ENCODE measurements around the gene TCEAL6. TPM values are rescaled to one million over a fixed set of nuclear protein-coding genes. Genes with fewer than 3 reads are reported as not detected.
"Not testable (repeated sequence)": the region's sequence is repeated elsewhere in the genome, so short reads cannot be mapped to it uniquely, and the experiment has no call there.

Gene TCEAL6
- total and polyA plus RNA-seq, 2 of the 13 experiments (the other 11 are each of a cell fraction or from before 2014, with no cell fraction given), result not detected

- H3K27me3 ChIP-seq (ENCODE audit: control insufficient read depth in 1 of 2, insufficient read depth in 2 of 2, low read length in 2 of 2); H2AFZ ChIP-seq (ENCODE audit: low read length); POLR2A ChIA-PET; H3K4me2 ChIP-seq (ENCODE audit: low read depth, low read length); intact Hi-C loops (cut with micrococcal nuclease; ENCODE audit: unreplicated experiment); in situ Hi-C loops (cut with HindIII; ENCODE audit: extremely low pct_ligation_motif_present, low pct_unique_long_range_greater_than_20kb); CTCF ChIA-PET (ENCODE audit: low intra/inter-chr PET ratio, low total read pairs); FAIRE-seq; BruUV-seq (replicated peaks); DNase-seq (ENCODE audit: low spot score); H3K79me2 ChIP-seq (ENCODE audit: insufficient read depth, low read length); H3K36me3 ChIP-seq (replicated peaks in 1 of 2; ENCODE audit: control insufficient read depth in 1 of 2, insufficient read depth in 2 of 2, low read length in 2 of 2); H3K4me1 ChIP-seq (ENCODE audit: insufficient read depth, low read length); H3K4me3 ChIP-seq (replicated peaks in 1 of 3; ENCODE audit: insufficient read depth in 1 of 3, low read depth in 2 of 3, low read length in 3 of 3); ATAC-seq; H3K27ac ChIP-seq (ENCODE audit: extremely low read length, insufficient read depth, low read length); H4K20me1 ChIP-seq (ENCODE audit: insufficient read depth, low read length); H3K9me3 ChIP-seq (ENCODE audit: low read length); H3K9ac ChIP-seq (ENCODE audit: insufficient read depth, low read depth, low read length): not testable (repeated sequence)
- 35% methylated on average over 8 of the region's 21 CpGs for WGBS (ENCODE audit: low lambda C conversion rate)
These were observed 16.0 kb downstream of the TCEAL6 start for GRCh38 chrX:102126080-102126818.

- ATAC-seq; H4K20me1 ChIP-seq (ENCODE audit: insufficient read depth, low read length); H3K4me3 ChIP-seq (replicated peaks in 1 of 3; ENCODE audit: insufficient read depth in 1 of 3, low read depth in 2 of 3, low read length in 3 of 3); H2AFZ ChIP-seq (ENCODE audit: low read length); in situ Hi-C loops (cut with HindIII; ENCODE audit: extremely low pct_ligation_motif_present, low pct_unique_long_range_greater_than_20kb); DNase-seq (ENCODE audit: low spot score); H3K27me3 ChIP-seq (ENCODE audit: control insufficient read depth in 1 of 2, insufficient read depth in 2 of 2, low read length in 2 of 2); H3K9me3 ChIP-seq (ENCODE audit: low read length); CTCF ChIA-PET (ENCODE audit: low intra/inter-chr PET ratio, low total read pairs); H3K4me1 ChIP-seq (ENCODE audit: insufficient read depth, low read length); intact Hi-C loops (cut with micrococcal nuclease; ENCODE audit: unreplicated experiment); H3K36me3 ChIP-seq (replicated peaks in 1 of 2; ENCODE audit: control insufficient read depth in 1 of 2, insufficient read depth in 2 of 2, low read length in 2 of 2); BruUV-seq (replicated peaks); H3K79me2 ChIP-seq (ENCODE audit: insufficient read depth, low read length); POLR2A ChIA-PET; H3K9ac ChIP-seq (ENCODE audit: insufficient read depth, low read depth, low read length); FAIRE-seq; H3K4me2 ChIP-seq (ENCODE audit: low read depth, low read length); H3K27ac ChIP-seq (ENCODE audit: extremely low read length, insufficient read depth, low read length): not testable (repeated sequence)
- no CpG with 5 or more reads among the region's 38 CpGs for WGBS (ENCODE audit: low lambda C conversion rate)
These were observed 16.8 kb downstream of the TCEAL6 start, which contains the start of gene TCEAL2 for GRCh38 chrX:102125436-102125835. TSS of gene TCEAL2 (plus strand) at chrX:102125679. CDS start at chrX:102126831, 1,152 bp downstream.

GRCh38 chrX:102125014-102125413 lies 17.3 kb downstream of the TCEAL6 start:
- ATAC-seq; FAIRE-seq; BruUV-seq (replicated peaks); H3K79me2 ChIP-seq (ENCODE audit: insufficient read depth, low read length); H3K27me3 ChIP-seq (ENCODE audit: control insufficient read depth in 1 of 2, insufficient read depth in 2 of 2, low read length in 2 of 2); H3K9me3 ChIP-seq (ENCODE audit: low read length); H3K27ac ChIP-seq (ENCODE audit: extremely low read length, insufficient read depth, low read length); H2AFZ ChIP-seq (ENCODE audit: low read length); DNase-seq (ENCODE audit: low spot score); POLR2A ChIA-PET; intact Hi-C loops (cut with micrococcal nuclease; ENCODE audit: unreplicated experiment); H3K4me1 ChIP-seq (ENCODE audit: insufficient read depth, low read length); H3K4me3 ChIP-seq (replicated peaks in 1 of 3; ENCODE audit: insufficient read depth in 1 of 3, low read depth in 2 of 3, low read length in 3 of 3); in situ Hi-C loops (cut with HindIII; ENCODE audit: extremely low pct_ligation_motif_present, low pct_unique_long_range_greater_than_20kb); H3K36me3 ChIP-seq (replicated peaks in 1 of 2; ENCODE audit: control insufficient read depth in 1 of 2, insufficient read depth in 2 of 2, low read length in 2 of 2); H4K20me1 ChIP-seq (ENCODE audit: insufficient read depth, low read length); CTCF ChIA-PET (ENCODE audit: low intra/inter-chr PET ratio, low total read pairs); H3K4me2 ChIP-seq (ENCODE audit: low read depth, low read length); H3K9ac ChIP-seq (ENCODE audit: insufficient read depth, low read depth, low read length): not testable (repeated sequence)
- 30% methylated on average over 3 of the region's 10 CpGs for WGBS (ENCODE audit: low lambda C conversion rate)

Data from HepG2 (cell line).